Fibroblast of peridontal ligament (primary cell): ENCODE data around the gene CRTAC1.

ENCODE experiments used
- DNase-seq: peaks from one replicate; pipeline ENCODE4 v3.0.0-alpha.2; 2010; ENCODE audit errors: extremely low read depth

Gene CRTAC1

GRCh38 chr10:98029149-98030092 lies 1.0 kb downstream of the CRTAC1 start:
- no peak for DNase-seq

DNA sequence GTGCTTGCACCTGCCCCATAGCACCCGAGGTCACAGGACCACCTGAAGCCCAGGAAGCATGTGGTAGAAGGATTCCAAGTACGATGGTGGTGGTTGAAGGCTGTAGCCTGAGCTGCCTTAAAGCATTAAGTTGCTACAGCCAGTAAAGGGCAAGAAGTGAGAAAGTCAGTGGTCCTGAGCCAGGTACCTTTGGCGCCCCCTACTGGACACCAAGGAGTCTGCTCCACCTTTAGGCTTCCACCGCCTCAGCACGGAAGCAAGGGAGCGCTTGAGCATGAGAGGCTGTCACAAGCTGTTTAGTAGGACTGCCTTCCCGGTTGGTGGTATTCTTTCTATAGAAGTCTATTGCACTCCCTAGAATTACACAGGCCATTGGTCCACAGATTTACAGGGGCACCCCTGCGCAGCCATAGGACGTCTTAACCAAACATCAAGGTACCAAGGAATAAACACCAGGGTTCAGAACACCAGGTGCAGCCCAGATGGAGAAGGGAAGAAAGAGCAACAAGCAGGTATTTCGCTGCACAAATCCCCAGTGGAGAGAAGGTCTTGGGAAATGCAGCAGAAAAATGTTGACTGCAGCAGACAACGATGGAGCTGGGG lies 2.2 kb downstream of the CRTAC1 start:
- peak; percentile 5 for DNase-seq

GRCh38 chr10:98023024-98023423 lies 7.4 kb downstream of the CRTAC1 start:
- DNase-seq = no peak

- no peak for DNase-seq
Observed at GRCh38 chr10:98020784-98021183, 9.6 kb downstream of the CRTAC1 start.

DNA sequence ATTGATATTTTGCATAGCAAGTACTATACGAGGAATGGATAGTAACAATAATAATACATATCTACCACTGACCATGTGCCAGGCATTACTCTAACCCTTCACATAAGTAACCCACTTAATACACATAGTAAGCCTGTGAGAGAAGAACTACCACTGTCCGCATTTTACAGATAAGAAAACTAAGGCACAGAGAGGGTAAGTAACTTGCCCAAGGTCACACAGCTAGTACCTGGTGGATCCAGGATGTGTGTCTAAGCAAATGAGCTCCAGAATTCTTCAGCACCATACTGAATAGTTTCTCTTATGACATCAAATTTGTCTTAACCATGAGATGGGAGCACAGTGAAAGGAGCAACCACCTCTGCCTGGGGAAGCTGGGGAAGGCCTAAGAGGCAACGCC lies 10.2 kb downstream of the CRTAC1 start:
- no peak for DNase-seq

GRCh38 chr10:98019784-98020183 lies 10.6 kb downstream of the CRTAC1 start:
- no peak for DNase-seq

- no peak for DNase-seq
Observed at GRCh38 chr10:98016772-98017475, 13.5 kb downstream of the CRTAC1 start.

DNA sequence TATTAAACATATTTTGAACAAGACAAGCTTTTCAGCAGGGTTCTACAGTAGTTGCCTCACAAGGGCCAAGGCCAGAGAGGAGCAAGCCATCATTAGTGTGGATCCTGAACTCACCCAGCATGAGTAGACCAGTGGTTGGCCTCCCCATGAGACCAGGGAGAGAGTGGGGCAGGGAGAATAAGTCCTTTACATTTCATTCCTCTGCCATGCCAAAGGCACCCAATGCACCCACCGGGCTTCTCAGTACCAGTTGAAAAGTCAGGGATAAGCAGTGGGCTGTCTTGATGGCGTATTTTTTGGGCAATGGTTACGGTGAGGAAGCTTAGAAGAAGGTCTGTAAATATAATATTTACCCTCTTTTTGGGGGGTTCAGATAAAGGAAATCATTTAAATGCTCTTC lies 16.6 kb downstream of the CRTAC1 start:
- DNase-seq = no peak

GRCh38 chr10:98013122-98013521 lies 17.3 kb downstream of the CRTAC1 start:
- DNase-seq = no peak

- no peak for DNase-seq
Observed at GRCh38 chr10:98012644-98013043, 17.8 kb downstream of the CRTAC1 start.

- DNase-seq = no peak
Observed at GRCh38 chr10:98010939-98011685, 19.3 kb downstream of the CRTAC1 start.

DNA sequence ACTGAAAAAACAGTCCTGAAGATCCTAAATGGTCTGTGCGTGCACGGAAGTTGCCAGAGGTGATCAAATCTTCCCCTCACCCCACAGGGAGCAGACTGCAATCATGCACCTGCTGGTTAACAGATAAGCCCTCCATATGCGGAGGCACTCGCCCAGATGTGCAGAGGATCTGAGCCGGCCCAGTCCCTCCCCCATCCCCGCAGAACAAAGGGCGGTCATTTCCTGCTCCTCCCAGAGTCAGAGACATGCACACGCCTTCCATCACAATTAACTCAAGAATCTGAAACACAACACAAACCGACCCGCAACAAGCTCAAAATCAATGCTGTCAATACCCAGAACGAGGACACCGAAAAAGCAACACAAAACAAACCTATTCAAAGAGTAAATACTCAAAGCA lies 24.2 kb downstream of the CRTAC1 start:
- DNase-seq = no peak

DNA sequence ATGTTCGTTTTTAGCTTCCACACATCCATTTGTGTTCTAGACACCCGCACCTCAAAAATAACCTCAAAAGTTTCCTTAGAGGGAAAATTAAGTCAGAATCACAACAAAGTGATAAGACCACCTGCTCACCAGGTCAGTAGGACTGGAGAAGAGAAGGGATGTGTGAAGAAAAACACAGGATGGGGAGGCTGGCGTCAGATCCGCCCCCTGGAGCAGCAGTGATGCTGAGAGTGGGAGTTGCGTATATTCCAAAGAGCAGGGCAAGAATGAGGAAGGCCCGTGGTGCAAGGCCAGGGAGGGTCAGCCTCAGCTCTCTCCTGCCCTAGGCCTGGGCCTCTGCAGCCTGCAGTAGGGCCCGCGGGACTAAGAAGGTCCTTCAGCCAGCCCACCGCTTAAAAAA lies 28.7 kb downstream of the CRTAC1 start:
- no peak for DNase-seq

- DNase-seq = no peak
Observed at GRCh38 chr10:98000346-98000745, 30.1 kb downstream of the CRTAC1 start.

GRCh38 chr10:97999923-98000248 lies 30.5 kb downstream of the CRTAC1 start:
- no peak for DNase-seq

GRCh38 chr10:97999066-97999922 lies 31.1 kb downstream of the CRTAC1 start:
- no peak for DNase-seq

GRCh38 chr10:97991871-97992270 lies 38.5 kb downstream of the CRTAC1 start:
- DNase-seq = peak; percentile 13

GRCh38 chr10:97981816-97982215 lies 48.6 kb downstream of the CRTAC1 start:
- no peak for DNase-seq

- DNase-seq = no peak
Observed at GRCh38 chr10:97977673-97978072, 52.7 kb downstream of the CRTAC1 start.

DNA sequence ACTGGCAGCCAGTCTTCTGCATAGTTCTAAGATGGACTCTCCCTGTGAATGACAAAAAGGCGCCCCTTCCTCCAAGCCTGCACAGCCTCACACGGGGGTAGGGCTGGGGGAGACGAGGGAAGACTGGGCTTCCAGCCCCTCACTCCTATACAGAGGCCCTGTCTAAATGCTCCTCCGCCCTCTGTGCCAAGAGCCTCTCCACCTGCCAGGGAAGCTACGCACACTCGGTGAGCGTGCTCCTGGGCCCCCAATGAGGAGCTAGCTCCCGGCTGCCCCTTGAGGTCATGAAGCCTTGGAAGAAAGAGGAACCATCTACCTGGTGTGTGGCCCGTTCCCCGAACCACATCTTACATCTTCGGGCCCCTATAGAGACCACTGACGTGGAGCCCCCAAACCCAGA lies 54.8 kb downstream of the CRTAC1 start:
- DNase-seq = no peak
